Type B pancreatic cell (in vitro differentiated cells): ENCODE measurements around the gene IQSEC1. TPM values are rescaled to one million over a fixed set of nuclear protein-coding genes. Genes with fewer than 3 reads are reported as not detected.

Source experiments
- DNase-seq: peaks from one replicate; pipeline ENCODE4 v3.0.0; 2021; ENCODE audit warnings: mixed read lengths; ENCODE audit not compliant: unreplicated experiment; ENCODE audit errors: extremely low spot score
- H3K27ac Mint-ChIP-seq: 2 replicates; pipeline ENCODE4 v1.8.0; 2021; ENCODE audit warnings: mild to moderate bottlenecking, mixed read lengths
- H3K27me3 Mint-ChIP-seq: 2 replicates; pipeline ENCODE4 v1.8.0; 2021; ENCODE audit warnings: mixed read lengths
- H3K36me3 Mint-ChIP-seq: 2 replicates; pipeline ENCODE4 v1.8.0; 2021; ENCODE audit warnings: mixed read lengths
- H3K4me1 Mint-ChIP-seq: one replicate; pipeline ENCODE4 v1.8.0; 2021; ENCODE audit warnings: mixed read lengths; ENCODE audit not compliant: unreplicated experiment
- H3K4me3 Mint-ChIP-seq: 2 replicates; pipeline ENCODE4 v1.8.0; 2021; ENCODE audit warnings: mild to moderate bottlenecking, mixed read lengths
- H3K9me3 Mint-ChIP-seq: 2 replicates; pipeline ENCODE4 v1.8.0; 2021; ENCODE audit warnings: mixed read lengths
- CTCF ChIP-seq: fragments of 200-600 bp; sonication (generic); conservative IDR thresholded peaks from 2 replicates; pipeline ENCODE4 v1.5.0; 2021; ENCODE audit warnings: antibody characterized with exemption, mild to moderate bottlenecking
- total RNA-seq: library from RNA; stranded (reverse); gene quantifications from 2 replicates; pipeline ENCODE4 v1.2.1, GENCODE V29; 2021; ENCODE audit warnings: low replicate concordance

Gene IQSEC1
- total RNA-seq, 1 donor from 2014 or later, result 33.1 TPM

GRCh38 chr3:12903881-12904280 lies 169.3 kb downstream of the IQSEC1 start:
- Mint-ChIP-seq H3K4me1 (no peaks in the 10 kb centered on the region), H3K27me3 (no peaks in the 10 kb centered on the region), H3K9me3 (no peaks in the 10 kb centered on the region), H3K4me3 (no peak overlapping the region), H3K27ac (no peak overlapping the region), H3K36me3 (no peaks in the 10 kb centered on the region)
- TF ChIP-seq CTCF, result no peak
- DNase-seq, result no peak

GRCh38 chr3:12903000-12903800 lies 170.0 kb downstream of the IQSEC1 start:
- H3K27ac Mint-ChIP-seq, result no peak overlapping the region
- no peaks in the 10 kb centered on the region for H3K9me3 Mint-ChIP-seq
- H3K4me3 Mint-ChIP-seq, result no peak overlapping the region
- H3K27me3 Mint-ChIP-seq, result no peaks in the 10 kb centered on the region
- H3K4me1 Mint-ChIP-seq, result no peaks in the 10 kb centered on the region
- H3K36me3 Mint-ChIP-seq, result no peaks in the 10 kb centered on the region
- DNase-seq, result no peak
- no peak for TF ChIP-seq CTCF

GRCh38 chr3:12902181-12902999 lies 170.8 kb downstream of the IQSEC1 start:
- TF ChIP-seq CTCF, result no peak
- no peak for DNase-seq
- peaks cover 1% of the 10 kb centered on the region for H3K4me1 Mint-ChIP-seq
- no peaks in the 10 kb centered on the region for H3K9me3 Mint-ChIP-seq
- no peak overlapping the region for H3K4me3 Mint-ChIP-seq
- no peaks in the 10 kb centered on the region for H3K27me3 Mint-ChIP-seq
- H3K36me3 Mint-ChIP-seq, result no peaks in the 10 kb centered on the region
- no peak overlapping the region for H3K27ac Mint-ChIP-seq

GRCh38 chr3:12901623-12902045 lies 171.6 kb downstream of the IQSEC1 start:
- Mint-ChIP-seq H3K27ac (no peak overlapping the region), H3K4me3 (no peak overlapping the region), H3K9me3 (no peaks in the 10 kb centered on the region), H3K36me3 (no peaks in the 10 kb centered on the region), H3K4me1 (peaks cover 7% of the 10 kb centered on the region), H3K27me3 (no peaks in the 10 kb centered on the region)
- no peak for DNase-seq
- TF ChIP-seq CTCF, result no peak

GRCh38 chr3:12900885-12901411 lies 172.3 kb downstream of the IQSEC1 start:
- no peaks in the 10 kb centered on the region for H3K36me3 Mint-ChIP-seq
- no peak for TF ChIP-seq CTCF
- no peak overlapping the region for H3K27ac Mint-ChIP-seq
- H3K9me3 Mint-ChIP-seq, result no peaks in the 10 kb centered on the region
- peaks cover 13% of the 10 kb centered on the region for H3K4me1 Mint-ChIP-seq
- H3K4me3 Mint-ChIP-seq, result no peak overlapping the region
- H3K27me3 Mint-ChIP-seq, result no peaks in the 10 kb centered on the region
- no peak for DNase-seq
